Measurements from ENCODE around the gene AFF2.

The AFF2 gene

DNA sequence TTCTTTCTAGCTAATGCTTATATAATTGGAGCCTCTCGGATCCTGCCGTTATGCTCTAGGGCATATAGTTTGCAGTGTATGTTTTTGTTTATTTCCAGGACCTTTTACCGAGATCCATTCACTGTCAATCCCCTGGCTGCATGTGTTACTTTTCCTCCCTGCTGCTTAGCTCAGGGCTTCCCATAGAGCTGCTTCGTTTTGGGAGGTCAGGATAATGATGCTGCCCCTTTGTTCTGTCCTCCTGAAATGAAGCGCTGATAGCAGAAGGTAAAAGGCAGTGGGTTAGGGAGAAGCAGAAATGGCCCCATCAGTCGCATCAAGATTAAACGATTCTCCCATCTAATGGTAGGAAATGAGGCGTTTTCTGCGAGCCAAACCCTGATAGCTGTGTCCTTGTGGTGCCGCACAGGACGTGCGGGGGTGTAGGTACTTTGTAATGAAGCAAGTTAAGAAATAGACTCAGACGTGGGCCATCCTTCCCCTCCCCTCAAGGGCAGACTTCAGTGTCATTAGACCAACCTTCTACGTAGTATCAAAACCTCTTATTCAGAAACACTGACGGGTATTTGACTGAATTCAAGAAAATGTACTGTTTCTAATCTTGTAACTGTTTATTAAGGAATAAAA, 37.3 kb downstream of the AFF2 start:
- DNase-seq: no peak

DNA sequence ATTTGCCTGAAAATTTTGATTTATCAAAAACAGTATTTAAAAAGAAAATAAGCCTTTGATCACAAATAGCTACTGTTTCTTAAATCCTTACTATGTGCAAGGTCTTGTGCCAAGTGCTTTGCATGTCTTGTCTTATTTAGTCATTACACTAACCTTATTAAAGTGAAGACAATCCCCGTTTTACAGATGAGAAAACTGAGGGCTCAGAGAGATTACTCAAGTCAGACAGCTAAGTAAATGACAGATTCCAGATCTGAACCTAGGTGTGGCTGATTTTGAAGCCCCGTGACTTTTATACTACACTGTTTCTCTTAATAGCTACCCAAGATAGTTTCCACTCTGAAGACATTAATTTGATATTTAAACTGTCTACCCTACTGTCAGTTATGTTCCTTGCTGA, 38.2 kb downstream of the AFF2 start:
- no peak for DNase-seq

DNA sequence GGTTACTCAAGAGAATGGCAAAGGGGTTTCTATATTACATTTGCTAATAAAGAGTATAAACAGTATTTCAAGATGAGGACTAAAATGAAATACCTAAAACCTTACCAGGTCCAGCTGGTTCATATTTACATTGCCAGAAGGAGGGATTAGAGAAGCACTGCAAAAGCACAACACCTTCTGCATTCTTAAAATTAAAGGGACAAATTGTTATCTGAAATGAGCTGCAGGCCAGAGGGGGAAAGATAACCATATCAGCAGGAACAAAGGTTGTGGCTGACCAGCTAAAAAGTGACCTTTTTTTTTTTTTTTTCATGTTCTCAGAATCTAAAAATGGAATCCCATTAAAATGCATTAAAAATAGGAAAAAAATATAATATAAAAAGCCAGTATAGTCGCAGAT, 39.7 kb downstream of the AFF2 start:
- no peak for DNase-seq

DNA sequence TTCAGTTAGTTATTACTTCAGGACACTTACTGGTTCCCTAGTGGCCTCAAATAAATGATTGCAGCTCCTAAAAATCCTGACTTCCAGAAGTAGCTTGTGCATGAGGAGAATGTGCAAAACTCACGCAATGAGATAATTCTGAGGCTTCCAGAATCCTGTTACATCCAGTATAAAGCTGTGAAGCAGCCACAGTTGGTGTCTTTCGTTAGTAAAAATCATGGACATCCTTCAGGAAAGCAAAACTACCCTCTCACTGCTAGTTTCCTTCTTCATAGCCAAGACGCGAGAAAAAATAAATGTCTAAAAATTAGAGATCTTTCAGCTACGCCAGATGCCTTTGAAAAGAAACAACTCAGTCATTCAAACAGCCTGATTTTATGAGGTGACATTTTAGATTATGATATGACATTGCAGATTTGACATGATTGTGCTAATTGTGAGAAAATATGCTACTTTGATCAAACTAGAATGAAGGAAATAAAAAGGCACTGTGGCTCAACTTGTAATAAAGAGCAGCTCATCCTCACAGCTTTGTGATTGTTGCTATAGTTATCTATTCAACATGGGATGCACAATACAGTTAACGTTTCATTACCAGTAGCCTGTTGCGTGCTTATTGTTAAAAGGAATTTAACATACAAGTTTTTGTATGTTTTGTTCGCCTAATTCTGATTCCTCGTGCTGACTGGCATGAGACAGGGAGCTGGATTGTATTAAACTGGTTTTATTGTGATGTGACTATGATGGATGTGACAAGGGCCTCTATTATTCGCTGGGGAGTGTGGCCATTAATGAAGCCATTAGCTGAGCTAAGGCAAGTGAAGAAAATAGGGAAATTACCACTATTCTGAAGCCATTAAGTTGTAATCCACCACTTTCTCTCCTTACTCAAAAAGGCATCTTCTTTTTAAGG, 40.5 kb downstream of the AFF2 start:
- DNase-seq: no peak

DNA sequence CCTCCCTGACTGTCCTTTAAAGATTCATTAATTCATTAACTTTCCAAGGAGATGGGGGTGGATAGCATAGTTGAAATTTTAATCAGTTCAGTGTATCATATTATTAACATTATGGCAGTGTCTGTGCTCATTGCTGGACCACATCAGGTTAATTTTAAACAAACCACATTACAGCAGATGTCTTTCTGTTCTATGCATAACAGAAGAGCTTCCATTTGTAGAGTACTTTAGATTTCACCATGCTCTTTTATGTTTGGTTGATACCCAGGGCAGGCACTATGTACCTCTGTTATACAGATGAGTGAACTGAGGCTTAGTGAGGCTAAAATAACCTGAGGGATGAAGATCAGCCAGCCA, 41.1 kb downstream of the AFF2 start:
- no peak for DNase-seq

DNA sequence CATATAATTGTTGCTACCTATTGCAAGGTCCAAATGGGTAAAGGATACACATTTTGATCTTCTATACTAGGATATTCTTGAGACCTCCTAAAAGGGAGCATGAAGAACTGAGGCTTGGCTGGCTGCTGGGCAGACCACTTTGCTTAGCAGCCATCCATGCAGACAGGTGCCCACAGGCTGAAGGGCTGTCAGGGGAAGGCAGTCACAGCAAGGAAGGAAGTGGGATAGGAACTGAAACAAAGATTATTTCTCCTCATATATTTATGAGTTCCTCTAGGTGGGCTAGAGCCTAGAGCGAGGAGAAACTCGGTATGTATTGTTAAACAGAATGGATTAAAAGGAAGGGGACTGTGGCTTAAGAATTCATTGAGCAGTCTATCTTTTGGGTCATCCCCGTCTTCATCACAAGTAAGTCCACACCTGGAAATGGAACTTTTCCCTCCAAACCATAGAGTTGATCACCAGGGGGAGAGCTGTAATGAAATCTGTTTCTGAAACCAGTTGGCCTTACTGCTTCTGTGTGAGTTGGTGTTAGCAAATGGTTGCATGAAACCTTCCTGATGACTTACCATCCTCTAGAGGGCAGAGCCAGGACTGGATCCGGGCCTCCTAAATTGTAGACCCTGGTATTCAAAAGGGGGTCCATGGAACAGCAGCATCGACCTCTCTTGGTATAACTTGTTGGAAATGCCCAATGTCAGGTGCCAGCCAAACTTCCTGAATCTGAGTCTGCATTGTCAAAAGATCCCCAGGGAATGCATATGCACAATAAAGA, 42.3 kb downstream of the AFF2 start:
- no peak for DNase-seq

DNA sequence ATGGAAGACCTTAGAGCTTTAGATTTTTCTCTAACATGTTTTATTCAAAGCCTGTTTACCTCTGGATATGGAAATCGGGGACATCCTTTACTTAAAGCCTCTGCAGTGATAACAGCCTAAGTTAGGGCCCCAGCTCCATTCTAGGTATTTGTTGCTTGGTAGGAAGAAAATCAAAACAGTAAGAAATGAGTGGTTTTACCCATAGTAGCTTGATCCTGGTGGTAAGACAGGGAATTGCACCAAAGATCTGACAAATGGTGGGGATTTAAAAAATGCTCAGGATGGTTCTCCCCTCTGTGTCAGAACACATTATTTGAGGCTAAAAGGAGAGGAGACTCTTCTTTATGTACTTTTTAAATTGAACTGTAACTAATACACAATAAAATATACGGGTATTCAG, 52.4 kb downstream of the AFF2 start:
- no peak for DNase-seq

DNA sequence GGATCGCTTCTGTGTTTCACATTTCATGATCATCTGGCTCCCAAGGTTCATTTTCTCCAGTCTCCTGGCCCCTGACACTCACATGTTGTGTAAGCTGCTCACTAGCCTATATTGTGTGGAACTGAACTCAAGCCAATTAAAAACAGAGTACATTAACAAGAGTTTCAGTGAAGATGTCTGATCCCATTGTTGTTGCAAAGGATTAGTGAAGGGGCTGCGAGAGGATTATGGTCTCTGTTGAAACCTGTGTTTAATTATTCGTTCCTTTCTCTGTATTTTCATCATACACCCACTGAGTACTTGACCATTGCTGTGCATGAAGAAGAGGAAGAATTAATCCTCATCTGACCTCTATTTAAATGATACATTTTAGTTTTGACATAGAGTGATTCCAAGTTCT, 54.7 kb downstream of the AFF2 start:
- no peak for DNase-seq

DNA sequence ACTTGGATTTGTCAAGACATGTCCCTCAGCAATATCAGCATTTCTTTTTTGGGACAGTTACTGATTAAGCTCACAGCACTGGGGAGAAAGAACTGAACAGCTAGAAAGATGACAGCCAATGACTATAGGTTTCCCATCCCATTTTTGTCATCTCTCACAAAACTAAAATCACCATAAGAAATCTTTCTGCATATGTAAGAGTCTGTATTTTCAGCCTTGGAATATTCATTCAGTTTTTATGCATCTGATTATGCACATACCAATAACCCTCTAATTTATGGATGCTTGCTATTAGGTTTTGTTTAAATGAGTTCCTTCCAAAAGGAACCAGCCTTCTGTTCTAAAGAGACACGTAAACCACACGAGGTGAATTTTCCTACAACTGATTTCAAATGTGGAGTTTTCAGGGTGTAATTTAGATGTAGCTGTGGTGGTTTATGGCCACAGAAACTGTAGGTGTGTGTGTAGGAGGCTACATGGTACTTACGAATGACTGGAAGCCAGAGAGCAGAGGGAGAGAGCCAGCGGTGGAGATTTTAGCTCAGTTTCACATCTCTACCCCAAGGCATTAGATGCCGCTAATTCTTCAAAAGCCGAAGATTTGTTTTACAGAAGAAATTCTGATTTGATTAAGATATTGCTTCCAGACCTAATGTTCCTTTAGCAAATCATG, 55.3 kb downstream of the AFF2 start:
- DNase-seq: no peak

DNA sequence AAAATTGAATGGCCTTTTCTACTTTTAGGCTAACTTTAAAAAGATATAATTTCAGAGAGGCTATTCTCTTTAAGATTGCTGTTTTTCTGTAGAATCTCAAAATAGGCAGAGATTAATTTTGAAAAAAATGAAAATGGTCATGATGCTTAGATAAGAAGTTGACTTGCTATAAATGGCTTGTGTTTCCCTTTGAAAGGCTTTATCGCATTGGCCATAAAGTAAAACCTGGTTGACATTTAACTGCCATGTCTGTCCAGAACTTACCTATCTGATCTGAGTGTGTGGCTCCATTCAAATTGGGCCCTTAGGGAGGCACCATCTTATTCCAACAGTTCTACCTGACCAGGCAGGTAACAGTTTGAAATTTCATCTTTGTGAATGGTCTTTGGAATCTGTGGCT, 56.1 kb downstream of the AFF2 start:
- no peak for DNase-seq

DNA sequence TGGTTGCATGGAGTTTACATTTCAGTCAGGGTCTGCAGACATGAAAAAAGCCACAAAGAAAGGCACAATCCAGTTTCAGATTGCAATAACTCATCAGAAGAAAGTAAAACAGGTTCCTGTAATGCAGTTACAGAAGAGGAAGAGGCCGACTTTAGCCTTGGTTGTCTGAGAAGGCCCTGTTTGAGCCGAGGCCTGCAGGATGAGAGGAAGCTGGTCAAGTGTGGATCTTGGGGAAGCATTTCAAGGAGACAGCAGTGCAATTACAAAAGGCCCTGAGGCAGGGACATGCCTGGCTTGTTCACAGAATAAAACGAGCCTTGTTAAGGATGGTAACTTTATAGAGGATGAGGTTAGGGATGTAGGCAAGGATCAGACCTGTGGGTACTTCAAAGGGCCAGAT, 62.4 kb downstream of the AFF2 start:
- no peak for DNase-seq

DNA sequence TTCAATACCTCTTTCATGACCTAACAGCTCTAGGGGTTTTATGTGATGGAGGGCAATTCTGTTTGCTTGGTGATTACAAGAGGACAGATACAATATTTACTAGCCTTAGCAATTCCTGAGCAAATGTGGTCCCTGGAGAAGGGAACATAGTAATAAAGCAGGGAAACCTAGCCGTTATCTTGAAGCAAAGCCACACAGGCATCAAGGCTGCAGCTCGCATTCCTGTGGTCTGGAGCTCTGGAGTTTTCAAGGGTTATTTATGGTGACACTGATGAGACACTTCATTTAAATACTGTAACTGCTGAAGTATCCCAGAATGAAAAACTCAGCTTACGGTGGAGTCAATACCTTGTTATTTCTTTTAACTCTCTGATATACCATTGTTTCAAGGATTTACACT, 66.8 kb downstream of the AFF2 start:
- no peak for DNase-seq

DNA sequence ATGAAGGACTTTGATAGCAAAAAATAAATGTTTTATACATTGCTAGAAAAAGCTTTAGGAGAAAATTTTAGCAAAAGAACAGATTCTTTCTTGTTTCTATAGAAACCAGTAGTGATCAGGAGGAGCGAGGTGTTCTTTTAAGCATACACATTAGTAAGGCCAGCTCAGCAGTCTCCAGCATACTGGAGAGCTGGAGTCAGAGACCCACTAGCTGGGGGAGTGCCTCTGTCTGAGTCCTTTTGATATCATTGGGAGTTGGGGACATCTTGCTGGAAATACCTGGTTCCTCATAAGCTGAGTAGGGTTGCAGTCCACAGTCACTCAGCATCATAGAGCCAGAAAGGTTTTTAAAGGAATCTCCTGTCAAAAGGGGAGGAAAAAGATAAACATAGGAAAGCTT, 67.4 kb downstream of the AFF2 start:
- DNase-seq: no peak

DNA sequence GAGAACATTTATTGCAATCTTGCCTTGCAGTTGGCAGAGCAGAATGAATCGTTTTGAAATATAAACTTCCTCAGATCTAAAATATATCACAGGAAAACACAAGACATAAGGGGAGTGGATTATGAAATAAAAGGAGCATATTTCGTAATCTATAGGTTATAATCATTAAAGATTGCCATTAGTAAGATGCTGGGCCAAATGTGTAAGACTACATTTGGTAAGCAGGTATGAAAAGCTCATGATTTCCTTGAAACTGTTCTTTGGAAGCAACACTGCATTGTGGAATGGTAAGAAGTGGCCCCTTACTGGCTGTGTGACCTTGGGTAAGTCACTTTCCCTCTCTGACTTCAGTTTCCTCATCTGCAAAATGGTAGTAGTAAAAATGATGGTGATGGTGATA, 68.3 kb downstream of the AFF2 start:
- DNase-seq: no peak

DNA sequence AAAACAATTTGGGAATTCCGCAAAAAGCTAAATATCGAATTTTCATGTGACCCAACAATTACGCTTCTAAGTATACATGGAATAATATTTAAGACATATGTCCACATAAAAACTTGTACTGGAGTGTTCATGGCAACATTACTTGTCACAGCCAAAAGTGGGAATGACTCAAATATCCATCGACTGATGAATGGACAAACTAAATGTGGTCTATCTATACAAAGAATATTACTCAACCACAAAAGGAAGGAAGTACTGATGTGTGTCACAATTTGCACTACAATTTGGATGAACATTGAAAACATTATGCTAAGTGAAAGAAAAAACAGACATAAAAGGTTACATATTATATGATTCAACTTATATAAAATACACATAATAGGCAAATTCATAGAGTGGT, 71.9 kb downstream of the AFF2 start:
- DNase-seq: no peak

DNA sequence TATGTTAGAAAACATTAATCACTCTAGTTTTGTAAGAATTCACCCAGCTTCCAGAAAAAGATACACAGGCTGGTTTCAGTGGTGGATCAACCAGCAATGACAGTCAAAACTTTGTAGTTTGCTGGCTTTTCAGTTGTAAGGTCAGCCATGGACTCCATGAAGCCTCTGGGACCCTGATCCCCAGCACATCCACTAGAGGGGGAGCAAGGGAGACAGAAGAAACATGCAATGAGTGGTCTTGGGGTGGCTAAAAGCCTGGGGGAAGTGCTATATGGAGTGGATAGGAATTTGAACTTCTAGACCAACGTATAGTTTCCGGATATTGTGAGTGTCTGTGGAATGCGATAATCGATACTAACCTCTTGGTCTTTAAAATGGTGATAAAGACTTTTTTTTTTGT, 72.7 kb downstream of the AFF2 start:
- DNase-seq: no peak

DNA sequence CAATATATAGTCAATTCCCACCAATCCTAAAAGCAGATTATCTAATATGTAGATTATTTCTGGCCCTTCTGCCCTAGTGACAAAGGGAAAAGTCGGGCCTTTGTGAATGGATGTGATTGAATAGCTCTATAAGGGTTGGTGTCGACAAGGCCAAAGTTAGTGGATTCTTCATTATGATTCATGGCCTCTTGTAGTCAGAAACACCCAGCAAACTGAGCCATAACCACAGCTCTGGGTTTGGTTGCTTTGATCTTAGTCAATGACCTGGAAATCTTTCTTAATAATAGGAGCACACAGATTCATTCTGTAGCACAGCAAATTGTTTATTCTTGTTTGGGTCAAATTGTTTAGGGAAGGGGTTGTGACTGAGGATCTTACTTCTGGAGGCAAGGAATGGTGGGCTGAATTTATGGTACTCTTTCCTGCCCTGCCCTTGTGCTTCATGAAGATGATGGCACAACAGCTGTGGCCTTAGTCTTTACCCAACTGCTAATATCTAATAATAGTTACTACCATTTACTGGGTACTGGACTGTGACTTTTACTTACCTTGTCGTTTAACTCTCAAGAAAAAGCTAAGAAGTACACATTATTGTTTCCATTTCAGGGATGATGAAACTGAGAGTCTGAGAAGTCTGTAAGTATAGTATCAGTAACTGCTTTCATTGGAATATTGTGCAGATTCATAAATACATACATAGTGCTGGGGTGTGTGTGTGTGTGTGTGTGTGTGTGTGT, 74.0 kb downstream of the AFF2 start:
- DNase-seq: no peak

DNA sequence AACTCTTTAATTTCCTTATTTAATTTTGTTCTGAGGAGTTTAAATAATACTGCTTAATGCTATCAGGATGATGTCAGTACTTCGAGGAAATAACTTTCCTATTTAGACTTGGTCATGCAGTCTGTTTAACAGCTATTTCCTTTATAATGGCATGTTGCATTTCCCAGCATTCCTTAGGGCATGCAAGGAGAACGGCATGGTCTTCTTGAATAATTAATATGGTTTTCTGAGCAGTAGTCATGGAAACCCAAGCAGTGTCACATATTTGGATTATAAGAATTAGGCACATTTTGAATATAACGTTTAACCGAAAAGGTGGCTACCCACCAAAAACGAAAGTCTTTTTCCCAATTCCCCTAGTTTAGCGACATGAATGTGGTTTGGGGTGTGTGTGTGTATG, 76.0 kb downstream of the AFF2 start:
- DNase-seq: no peak

DNA sequence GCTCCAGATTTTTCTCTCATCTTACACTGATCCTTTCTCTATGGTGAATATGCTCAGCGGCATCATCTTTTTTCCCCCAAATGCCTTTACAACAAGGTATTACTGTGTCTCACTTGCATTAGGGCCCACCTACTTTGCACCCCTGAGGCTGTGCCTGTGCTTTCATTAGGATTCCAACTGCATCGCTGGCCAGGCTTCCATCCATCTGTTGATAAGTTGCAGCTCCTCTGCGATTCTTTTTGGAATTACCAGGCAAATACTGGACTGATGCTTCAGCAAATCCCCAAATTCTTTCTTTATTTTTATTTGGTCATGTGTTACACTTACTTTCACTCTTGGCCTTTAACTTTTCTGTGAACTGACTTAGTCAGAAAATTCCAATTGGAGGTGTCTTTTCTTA, 77.3 kb downstream of the AFF2 start:
- no peak for DNase-seq

DNA sequence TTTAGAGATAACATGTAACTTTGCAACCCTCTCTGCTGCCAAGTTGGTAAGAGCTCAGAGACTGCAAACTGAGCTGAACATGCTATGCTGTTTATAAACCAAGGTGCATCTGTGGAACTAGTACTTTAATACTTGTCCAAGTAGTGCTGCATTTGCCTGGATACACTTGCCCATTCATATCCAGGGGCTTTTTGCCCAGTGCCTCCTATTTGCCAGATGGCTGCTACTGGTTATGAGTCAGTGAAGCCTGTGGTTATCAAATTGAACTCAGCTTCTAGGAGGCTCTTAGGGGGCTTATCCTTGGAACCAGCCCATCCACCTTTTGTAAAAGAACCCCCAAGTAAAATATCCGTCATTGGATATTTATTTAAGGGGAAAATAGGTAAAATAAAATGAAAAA, 79.6 kb downstream of the AFF2 start:
- no peak for DNase-seq

DNA sequence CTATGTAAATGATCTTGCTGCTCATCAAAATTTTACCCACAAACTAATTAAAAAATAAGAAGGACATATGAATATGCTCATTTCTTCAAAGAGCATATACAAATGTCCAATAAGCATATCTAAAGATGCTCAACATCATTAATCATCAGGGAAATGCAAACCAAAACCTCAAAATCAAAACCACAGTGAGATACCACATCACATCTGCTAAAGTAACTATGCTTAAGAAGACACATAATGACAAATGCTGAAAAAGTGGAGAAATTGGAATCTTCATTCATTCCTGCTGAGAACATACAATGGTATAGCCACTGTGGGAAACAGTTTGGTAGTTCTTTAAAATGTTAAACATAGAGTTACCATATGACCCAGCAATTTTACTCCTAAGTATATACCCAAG, 81.9 kb downstream of the AFF2 start:
- DNase-seq: no peak

DNA sequence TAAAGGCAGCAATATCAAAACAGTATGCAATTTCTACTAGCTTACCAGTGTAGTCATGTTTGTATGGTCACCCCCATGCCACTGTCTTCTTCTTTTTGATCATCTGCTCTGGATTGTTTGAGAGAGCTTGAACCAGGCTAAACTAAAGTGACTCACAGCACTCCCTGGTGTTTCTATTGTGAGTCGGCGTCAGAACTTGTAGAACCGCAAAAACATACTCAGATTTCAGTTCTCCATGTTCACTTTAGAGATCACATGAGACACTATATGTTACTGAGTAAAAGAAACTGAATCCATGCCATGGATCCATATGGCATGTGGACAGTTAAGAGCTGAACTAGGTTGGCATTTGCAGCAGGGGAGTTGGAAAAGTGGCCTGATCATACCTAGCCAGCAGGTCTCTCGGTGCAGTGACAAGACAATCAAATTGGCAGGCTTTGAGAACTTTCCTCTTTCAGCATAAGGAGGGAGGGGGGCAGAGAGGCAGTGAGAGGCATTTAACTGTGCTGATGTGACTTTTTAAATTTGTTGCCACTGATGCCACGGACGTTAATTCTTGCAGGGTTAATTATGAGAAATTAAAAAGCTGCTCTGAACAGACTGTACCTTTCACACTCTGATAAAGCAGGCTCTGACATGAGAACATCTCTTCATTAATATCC, 88.4 kb downstream of the AFF2 start:
- DNase-seq: no peak

All from NCI-H1092 (cell line).